SU-DHL-6 (cell line): ENCODE measurements around the gene ZBTB16.

ENCODE experiments used
- CTCF ChIP-seq: fragments of 200-600 bp; sonication (generic); IDR thresholded peaks from one replicate; pipeline ENCODE4 v1.5.1; 2017; ENCODE audit warnings: antibody characterized with exemption, mild to moderate bottlenecking, low read length, moderate library complexity; ENCODE audit not compliant: insufficient read depth, poor library complexity, severe bottlenecking
- EZH2phosphoT487 ChIP-seq: fragments of 200-600 bp; sonication (generic), shearing (Covaris generic); conservative IDR thresholded peaks from 2 replicates; pipeline ENCODE4 v1.6.1; 2018; ENCODE audit warnings: mild to moderate bottlenecking, antibody characterized with exemption, low read length, moderate library complexity, mixed read lengths

GRCh38 chr11:114219559-114220349 is 160.2 kb downstream of the ZBTB16 start:
- TF ChIP-seq CTCF: no peak
- TF ChIP-seq EZH2phosphoT487: no peak
